ENCODE data around the gene DZIP1L.

DNA sequence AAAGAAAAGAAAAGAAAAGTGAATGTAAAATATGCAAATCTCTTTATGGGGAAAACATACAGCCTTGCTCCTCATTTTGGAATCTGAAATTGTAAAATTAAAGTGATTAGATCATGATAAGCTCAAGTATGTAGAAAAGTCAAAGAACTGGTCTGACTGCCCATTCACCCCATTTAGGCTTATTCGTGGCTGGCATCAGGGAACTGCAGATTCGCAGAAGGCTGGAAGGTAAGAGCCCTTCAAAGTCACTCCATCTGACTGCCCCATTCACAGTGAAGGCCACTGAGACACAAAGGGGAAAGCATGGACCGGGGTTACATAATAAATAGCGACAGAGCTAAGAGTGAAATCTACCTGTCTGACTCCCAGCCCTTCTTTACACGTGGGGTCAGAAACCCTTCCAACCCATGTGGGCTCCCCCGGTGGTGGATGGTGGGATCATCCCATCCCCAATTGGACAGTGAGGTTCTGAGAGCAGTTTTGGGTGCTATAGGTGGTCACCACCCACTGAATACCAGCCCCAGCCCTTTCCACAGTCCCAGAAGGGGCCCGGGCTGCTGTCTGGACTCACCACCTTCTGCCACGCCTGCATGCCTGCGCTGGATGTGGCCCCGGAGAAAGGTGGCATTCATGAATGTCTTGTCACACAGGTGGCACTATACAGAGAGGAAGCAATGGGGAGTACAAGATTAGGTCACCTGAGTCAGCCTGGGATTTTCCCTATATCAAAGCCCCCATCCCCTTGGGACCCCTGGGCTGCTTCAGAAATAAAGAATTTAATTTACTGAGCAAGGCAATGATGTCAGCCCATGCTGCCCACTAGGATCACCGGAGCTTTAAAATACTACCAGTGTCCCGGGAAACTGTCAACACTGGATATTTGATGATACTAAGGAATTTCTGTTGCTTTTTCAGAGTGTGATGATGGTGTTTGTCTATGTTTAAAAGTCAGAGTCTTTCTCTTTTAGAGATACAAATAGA, 17.9 kb downstream of the DZIP1L start:
- TF ChIP-seq POLR2A (IDR thresholded peaks at IDR 0.05) (no peak), CTCF (IDR thresholded peaks at IDR 0.05 in 8 of 11, conservative IDR thresholded peaks at IDR 0.05 in 3 of 11) (no peak)

Measured in spleen (tissue), 7 donors.